Measurements from ENCODE around the gene TTC28. TPM values are rescaled to one million over a fixed set of nuclear protein-coding genes. Genes with fewer than 3 reads are reported as not detected.

The TTC28 gene
- total and polyA plus RNA-seq, 10 of the 15 experiments (the other 5 are each of a cell fraction or from before 2014, with no cell fraction given), result 0.15 to 8.4 (median 1.4) TPM

- H3K27me3 ChIP-seq (replicated peaks in 1 of 2; ENCODE audit: control insufficient read depth in 2 of 2, insufficient read depth in 2 of 2, low read length in 1 of 2), result 0 out of 4 replicates have a peak, but pooled peaks cover 0 to 2% of the 10 kb centered on the region in 2 experiments
- H3K4me1 ChIP-seq (ENCODE audit: control insufficient read depth, insufficient read depth, low read length), result no peaks in the 10 kb centered on the region
- H3K4me3 ChIP-seq, result no peak overlapping the region
- no peak for DNase-seq (ENCODE audit: low read depth, low spot score)
- in situ Hi-C loops (cut with MboI) (no loop called here), intact Hi-C loops (cut with micrococcal nuclease; ENCODE audit: unreplicated experiment) (no loop called here)
- H2AFZ ChIP-seq (ENCODE audit: control insufficient read depth, low read depth, low read length), result no peak overlapping the region
- SMC1A ChIA-PET (ENCODE audit: uncharacterized antibody, unreplicated experiment), result interaction anchor here (0.6 to 1.0 kb wide), 4 partner anchors 27 to 258 kb away, joined by 3 to 4 read pairs (median 4); no protein-coding TSS in a partner anchor
- POLR2A ChIA-PET, result no interaction called here
- H3K79me2 ChIP-seq (ENCODE audit: control insufficient read depth, insufficient read depth, low read length), result no peaks in the 10 kb centered on the region
- H3K36me3 ChIP-seq (ENCODE audit: control insufficient read depth in 2 of 2, insufficient read depth in 2 of 2, low read length in 1 of 2), result no peaks in the 10 kb centered on the region
- 0% methylated on average over 4 of the region's 4 CpGs for WGBS (ENCODE audit: insufficient coverage, insufficient replicate concordance, low lambda C conversion rate, missing lambda C conversion rate)
- no peak overlapping the region for H3K27ac ChIP-seq (ENCODE audit: control insufficient read depth, insufficient read depth)
- BruUV-seq (replicated peaks), result no TSS peak
- no peaks in the 10 kb centered on the region for H3K9me3 ChIP-seq (replicated peaks; ENCODE audit: control insufficient read depth, insufficient read depth, low read length)
- FAIRE-seq, result no peak
- H3K4me2 ChIP-seq (ENCODE audit: control insufficient read depth, insufficient read depth), result no peak overlapping the region
- RAD21 ChIA-PET (ENCODE audit: unreplicated experiment), result no interaction called here
- no peaks in the 10 kb centered on the region for H4K20me1 ChIP-seq (ENCODE audit: control insufficient read depth, insufficient read depth)
- CTCF ChIA-PET, result no interaction called here
- no peak for ATAC-seq
- no peak for TF ChIP-seq PML (IDR thresholded peaks at IDR 0.05; ENCODE audit: low read length)
- no peak for TF ChIP-seq IRF5 (IDR thresholded peaks at IDR 0.05; ENCODE audit: borderline replicate concordance)
- TF ChIP-seq GATAD2B (conservative IDR thresholded peaks at IDR 0.05; ENCODE audit: low read depth), result no peak
- TF ChIP-seq, protein P1, sequence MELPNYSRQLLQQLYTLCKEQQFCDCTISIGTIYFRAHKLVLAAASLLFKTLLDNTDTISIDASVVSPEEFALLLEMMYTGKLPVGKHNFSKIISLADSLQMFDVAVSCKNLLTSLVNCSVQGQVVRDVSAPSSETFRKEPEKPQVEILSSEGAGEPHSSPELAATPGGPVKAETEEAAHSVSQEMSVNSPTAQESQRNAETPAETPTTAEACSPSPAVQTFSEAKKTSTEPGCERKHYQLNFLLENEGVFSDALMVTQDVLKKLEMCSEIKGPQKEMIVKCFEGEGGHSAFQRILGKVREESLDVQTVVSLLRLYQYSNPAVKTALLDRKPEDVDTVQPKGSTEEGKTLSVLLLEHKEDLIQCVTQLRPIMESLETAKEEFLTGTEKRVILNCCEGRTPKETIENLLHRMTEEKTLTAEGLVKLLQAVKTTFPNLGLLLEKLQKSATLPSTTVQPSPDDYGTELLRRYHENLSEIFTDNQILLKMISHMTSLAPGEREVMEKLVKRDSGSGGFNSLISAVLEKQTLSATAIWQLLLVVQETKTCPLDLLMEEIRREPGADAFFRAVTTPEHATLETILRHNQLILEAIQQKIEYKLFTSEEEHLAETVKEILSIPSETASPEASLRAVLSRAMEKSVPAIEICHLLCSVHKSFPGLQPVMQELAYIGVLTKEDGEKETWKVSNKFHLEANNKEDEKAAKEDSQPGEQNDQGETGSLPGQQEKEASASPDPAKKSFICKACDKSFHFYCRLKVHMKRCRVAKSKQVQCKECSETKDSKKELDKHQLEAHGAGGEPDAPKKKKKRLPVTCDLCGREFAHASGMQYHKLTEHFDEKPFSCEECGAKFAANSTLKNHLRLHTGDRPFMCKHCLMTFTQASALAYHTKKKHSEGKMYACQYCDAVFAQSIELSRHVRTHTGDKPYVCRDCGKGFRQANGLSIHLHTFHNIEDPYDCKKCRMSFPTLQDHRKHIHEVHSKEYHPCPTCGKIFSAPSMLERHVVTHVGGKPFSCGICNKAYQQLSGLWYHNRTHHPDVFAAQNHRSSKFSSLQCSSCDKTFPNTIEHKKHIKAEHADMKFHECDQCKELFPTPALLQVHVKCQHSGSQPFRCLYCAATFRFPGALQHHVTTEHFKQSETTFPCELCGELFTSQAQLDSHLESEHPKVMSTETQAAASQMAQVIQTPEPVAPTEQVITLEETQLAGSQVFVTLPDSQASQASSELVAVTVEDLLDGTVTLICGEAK (IDR thresholded peaks at IDR 0.05; ENCODE audit: borderline replicate concordance), result no peak
- H3K9ac ChIP-seq (ENCODE audit: control insufficient read depth, insufficient read depth, low read length), result no peak overlapping the region
Observed at GRCh38 chr22:28183078-28183860, 496.4 kb downstream of the TTC28 start.

Measured in GM12878 (cell line).